Measurements from ENCODE around the gene CDC42EP1. TPM values are rescaled to one million over a fixed set of nuclear protein-coding genes. Genes with fewer than 3 reads are reported as not detected.

CDC42EP1 gene
- total and polyA plus RNA-seq, 2 donors (not counting 1 experiment from before 2014, with no cell fraction given): 0.22 TPM; not detected in 1

GRCh38 chr22:37558815-37559214 lies 1.5 kb upstream of the CDC42EP1 start:
- peaks cover 56% of the 10 kb centered on the region for H3K27me3 Mint-ChIP-seq

More at GRCh38 chr22:37558815-37559214, 1.5 kb upstream of the CDC42EP1 start:
- no peak overlapping the region for H3K4me3 Mint-ChIP-seq
- TF ChIP-seq EZH2 (IDR thresholded peaks at IDR 0.05; ENCODE audit: borderline replicate concordance, insufficient read depth, low read depth, low read length, poor library complexity, severe bottlenecking) (no peak), CTCF (IDR thresholded peaks at IDR 0.05) (no peak)
- H3K27ac Mint-ChIP-seq: no peak overlapping the region
- no peaks in the 10 kb centered on the region for H4K20me1 ChIP-seq (ENCODE audit: control insufficient read depth, insufficient read depth, low read length, poor library complexity, severe bottlenecking)
- H3K36me3 ChIP-seq (replicated peaks in 1 of 2; ENCODE audit: control extremely low read depth in 1 of 2, control insufficient read depth in 1 of 2, extremely low read depth in 1 of 2, insufficient read depth in 2 of 2, low read length in 1 of 2): no peaks in the 10 kb centered on the region
- no peak overlapping the region for H2AFZ ChIP-seq (ENCODE audit: insufficient read depth, low read depth, low read length, poor library complexity, severe bottlenecking)
- DNase-seq (no peak), ATAC-seq (ENCODE audit: low read depth) (no peak)
- H3K4me1 Mint-ChIP-seq: peaks cover 16% of the 10 kb centered on the region
- H3K9me3 ChIP-seq (ENCODE audit: control extremely low read depth in 1 of 3, control insufficient read depth in 2 of 3, insufficient read depth in 1 of 3, low read length in 2 of 3): peaks cover 0 to 16% (median 0%) of the 10 kb centered on the region in 3 donors
- H3K79me2 ChIP-seq (ENCODE audit: control insufficient read depth, insufficient read depth, low read length): no peaks in the 10 kb centered on the region
- CTCF ChIA-PET: interaction anchor here (1.9 to 3.6 kb wide), 3 partner anchors 8 to 34 kb away, joined by 6 to 30 read pairs (median 8); no protein-coding TSS in a partner anchor
- intact Hi-C loops (cut with micrococcal nuclease): no loop called here
- no peaks in the 10 kb centered on the region for H3K9me3 Mint-ChIP-seq (ENCODE audit: insufficient read depth)
- no peak overlapping the region for H3K9ac ChIP-seq (ENCODE audit: low read length)
- POLR2A ChIA-PET: interaction anchor here (0.6 kb wide), 1 partner anchor 72 kb away, joined by 7 read pairs; no protein-coding TSS in a partner anchor
- 86% methylated on average over 7 of the region's 7 CpGs for WGBS (ENCODE audit: insufficient coverage)
- H3K27me3 ChIP-seq (replicated peaks in 1 of 4; ENCODE audit: control extremely low read depth in 1 of 4, control insufficient read depth in 3 of 4, insufficient read depth in 4 of 4, low read length in 3 of 4): peaks cover 0 to 69% (median 23%) of the 10 kb centered on the region in 4 experiments
- H3K4me1 ChIP-seq (ENCODE audit: control insufficient read depth in 2 of 2, insufficient read depth in 2 of 2, low read length in 2 of 2): peaks cover 17 to 19% of the 10 kb centered on the region in 2 donors
- H3K4me3 ChIP-seq (ENCODE audit: control extremely low read depth in 1 of 5, extremely low read depth in 1 of 5, insufficient read depth in 1 of 5, low read depth in 2 of 5, low read length in 4 of 5): no peak overlapping the region
- H3K4me2 ChIP-seq (replicated peaks; ENCODE audit: low read depth, low read length, poor library complexity, severe bottlenecking): no peak overlapping the region
- no peak overlapping the region for H3K27ac ChIP-seq (ENCODE audit: low read length in 2 of 2)
